OCI-LY1 (cell line): ENCODE data around the gene C16orf95.

ENCODE experiments used
- H2AFZ ChIP-seq: fragments of 200-600 bp; sonication (generic), shearing (Covaris generic); 2 replicates; pipeline ENCODE4 v1.6.0; 2014; ENCODE audit warnings: antibody characterized with exemption, mild to moderate bottlenecking, low read length
- H3F3A ChIP-seq: fragments of 200-600 bp; sonication (generic), shearing (Covaris generic); 2 replicates; pipeline ENCODE4 v1.6.0; 2014; ENCODE audit warnings: mild to moderate bottlenecking, antibody characterized with exemption, low read length, moderate library complexity; ENCODE audit not compliant: insufficient read depth
- H3K27ac ChIP-seq: fragments of 200-600 bp; sonication (generic); 2 replicates; pipeline ENCODE4 v1.5.1; 2014; ENCODE audit warnings: low read length, mixed run types, mild to moderate bottlenecking, low read depth; ENCODE audit not compliant: poor library complexity, severe bottlenecking
- H3K27me3 ChIP-seq: fragments of 200-600 bp; sonication (generic); 2 replicates; pipeline ENCODE4 v1.6.0; 2014; ENCODE audit warnings: antibody characterized with exemption, mild to moderate bottlenecking, low read length, moderate library complexity; ENCODE audit not compliant: insufficient read depth
- H3K36me3 ChIP-seq: fragments of 200-600 bp; sonication (generic); 2 replicates; pipeline ENCODE4 v1.6.1; 2014; ENCODE audit warnings: mild to moderate bottlenecking, antibody characterized with exemption, low read length, moderate library complexity, mixed read lengths; ENCODE audit not compliant: insufficient read depth
- H3K4me1 ChIP-seq: fragments of 200-600 bp; sonication (generic); 2 replicates; pipeline ENCODE4 v1.5.1; 2014; ENCODE audit warnings: mild to moderate bottlenecking, low read length, moderate library complexity; ENCODE audit not compliant: insufficient read depth, severe bottlenecking
- H3K4me2 ChIP-seq: fragments of 200-600 bp; sonication (generic), shearing (Covaris generic); 2 replicates; pipeline ENCODE4 v1.6.1; 2014; ENCODE audit warnings: low read length
- H3K4me3 ChIP-seq: fragments of 200-600 bp; sonication (generic); 2 replicates; pipeline ENCODE4 v1.5.1; 2014; ENCODE audit warnings: low read length, low read depth, mild to moderate bottlenecking, mixed read lengths; ENCODE audit not compliant: poor library complexity, severe bottlenecking
- H3K79me2 ChIP-seq: fragments of 200-600 bp; shearing (Covaris generic); 2 replicates; pipeline ENCODE4 v1.6.1; 2016; ENCODE audit warnings: mixed run types, low read length, mixed read lengths; ENCODE audit not compliant: insufficient read depth
- H3K9ac ChIP-seq: fragments of 200-600 bp; sonication (generic), shearing (Covaris generic); 2 replicates; pipeline ENCODE4 v1.6.1; 2014; ENCODE audit warnings: mild to moderate bottlenecking, low read length, mixed read lengths
- H3K9me2 ChIP-seq: fragments of 200-600 bp; sonication (generic), shearing (Covaris generic); 2 replicates; pipeline ENCODE4 v1.6.1; 2014; ENCODE audit warnings: low read depth, mild to moderate bottlenecking, low read length, mixed read lengths
- H3K9me3 ChIP-seq: fragments of 200-600 bp; shearing (Covaris generic); 2 replicates; pipeline ENCODE4 v1.6.1; 2014; ENCODE audit warnings: low read length, mixed read lengths
- H4K20me1 ChIP-seq: fragments of 200-600 bp; sonication (generic), shearing (Covaris generic); 2 replicates; pipeline ENCODE4 v1.6.0; 2016; ENCODE audit warnings: mild to moderate bottlenecking, low read length; ENCODE audit not compliant: insufficient read depth
- EZH2 ChIP-seq: fragments of 200-600 bp; sonication (generic), shearing (Covaris generic); IDR thresholded peaks from 2 replicates; pipeline ENCODE4 v1.8.0; 2017; ENCODE audit warnings: borderline replicate concordance, mixed run types, mild to moderate bottlenecking, antibody characterized with exemption, low read length, moderate library complexity, mixed read lengths
- TF ChIP-seq, protein P1 (sequence below): fragments of 200-600 bp; sonication (generic), shearing (Covaris generic); IDR thresholded peaks from 2 replicates; pipeline ENCODE4 v1.5.1; 2017; ENCODE audit warnings: mild to moderate bottlenecking, antibody characterized with exemption, low read length, moderate library complexity, mixed read lengths

The C16orf95 gene

DNA sequence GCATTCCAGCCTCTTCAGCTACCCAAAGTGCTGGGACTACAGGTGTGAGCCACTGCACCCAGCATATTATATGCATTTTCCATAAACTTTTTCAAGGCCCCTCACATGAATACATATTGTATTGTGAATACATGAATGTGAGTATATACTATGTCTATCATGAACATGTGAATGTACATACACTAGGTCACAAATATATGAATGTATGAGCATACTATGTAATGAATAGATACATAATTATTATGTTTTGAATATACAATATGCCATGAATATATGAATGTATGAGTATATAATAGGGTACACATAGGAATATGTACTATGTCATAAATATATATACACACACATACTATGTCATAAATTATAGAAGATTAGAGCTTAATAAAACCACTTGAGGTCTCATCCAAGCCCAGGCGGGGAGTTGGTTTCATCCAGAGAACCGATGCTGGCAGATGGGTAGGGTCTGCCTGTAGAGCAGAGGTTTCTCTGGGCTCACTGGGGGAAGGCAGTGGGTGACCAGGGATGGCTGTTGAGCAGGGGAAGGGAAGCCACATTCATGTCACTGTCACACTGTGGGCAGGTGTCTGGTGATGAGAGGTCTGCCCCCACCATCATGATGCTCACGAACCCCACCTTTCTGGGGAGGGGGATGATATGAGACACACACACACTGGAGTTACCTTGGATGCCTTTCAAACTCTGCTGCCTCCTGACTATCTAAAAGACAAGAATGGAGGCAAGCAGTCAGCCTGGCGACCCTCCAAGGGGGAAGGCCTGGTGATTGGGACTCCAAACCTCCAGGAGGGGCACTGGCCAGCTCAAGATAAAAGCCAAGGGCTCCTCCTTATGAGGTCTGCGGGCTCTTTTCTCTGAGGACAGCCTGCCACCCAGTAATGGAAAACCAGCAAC, 7.3 kb downstream of the C16orf95 start:
- no peaks in the 10 kb centered on the region for H3K79me2 ChIP-seq
- no peaks in the 10 kb centered on the region for H3K27me3 ChIP-seq
- no peak overlapping the region for H2AFZ ChIP-seq
- no peaks in the 10 kb centered on the region; the same call in 1 of the 2 replicates for H3K36me3 ChIP-seq
- H3K9me3 ChIP-seq: no peaks in the 10 kb centered on the region
- no peak overlapping the region for H3K4me2 ChIP-seq
- TF ChIP-seq EZH2: no peak
- TF ChIP-seq, protein P1, sequence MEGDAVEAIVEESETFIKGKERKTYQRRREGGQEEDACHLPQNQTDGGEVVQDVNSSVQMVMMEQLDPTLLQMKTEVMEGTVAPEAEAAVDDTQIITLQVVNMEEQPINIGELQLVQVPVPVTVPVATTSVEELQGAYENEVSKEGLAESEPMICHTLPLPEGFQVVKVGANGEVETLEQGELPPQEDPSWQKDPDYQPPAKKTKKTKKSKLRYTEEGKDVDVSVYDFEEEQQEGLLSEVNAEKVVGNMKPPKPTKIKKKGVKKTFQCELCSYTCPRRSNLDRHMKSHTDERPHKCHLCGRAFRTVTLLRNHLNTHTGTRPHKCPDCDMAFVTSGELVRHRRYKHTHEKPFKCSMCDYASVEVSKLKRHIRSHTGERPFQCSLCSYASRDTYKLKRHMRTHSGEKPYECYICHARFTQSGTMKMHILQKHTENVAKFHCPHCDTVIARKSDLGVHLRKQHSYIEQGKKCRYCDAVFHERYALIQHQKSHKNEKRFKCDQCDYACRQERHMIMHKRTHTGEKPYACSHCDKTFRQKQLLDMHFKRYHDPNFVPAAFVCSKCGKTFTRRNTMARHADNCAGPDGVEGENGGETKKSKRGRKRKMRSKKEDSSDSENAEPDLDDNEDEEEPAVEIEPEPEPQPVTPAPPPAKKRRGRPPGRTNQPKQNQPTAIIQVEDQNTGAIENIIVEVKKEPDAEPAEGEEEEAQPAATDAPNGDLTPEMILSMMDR: no peak
- no peak overlapping the region for H3K27ac ChIP-seq
- no peak overlapping the region for H3K9ac ChIP-seq
- no peaks in the 10 kb centered on the region for H4K20me1 ChIP-seq
- no peaks in the 10 kb centered on the region for H3F3A ChIP-seq
- H3K4me1 ChIP-seq: no peaks in the 10 kb centered on the region
- no peaks in the 10 kb centered on the region for H3K9me2 ChIP-seq
- H3K4me3 ChIP-seq: no peak overlapping the region

DNA sequence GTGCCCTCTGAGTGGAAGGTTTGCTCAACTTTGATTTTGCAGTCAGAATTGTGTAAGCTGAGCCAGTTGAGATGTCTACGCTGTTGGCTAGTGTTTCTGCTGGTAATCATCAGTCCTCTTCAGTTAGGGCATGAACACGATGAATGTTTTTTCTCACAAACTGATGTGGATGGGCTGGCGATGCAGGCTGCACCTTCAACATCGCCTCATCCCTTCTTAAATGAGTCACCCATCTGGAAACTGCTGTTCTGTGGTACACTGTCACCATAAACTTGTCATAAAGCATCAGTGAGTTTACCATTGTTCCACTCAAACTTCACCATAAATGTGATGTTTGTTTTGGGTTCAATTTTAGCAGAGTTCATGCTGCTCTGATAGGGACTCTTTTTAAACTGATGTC, 8.4 kb downstream of the C16orf95 start:
- Histone ChIP-seq H3K4me2 (no peak overlapping the region), H3K27ac (no peak overlapping the region), H3K79me2 (no peaks in the 10 kb centered on the region), H3K27me3 (no peaks in the 10 kb centered on the region), H3K4me3 (no peak overlapping the region), H3K9me2 (no peaks in the 10 kb centered on the region), H3F3A (no peaks in the 10 kb centered on the region), H3K36me3 (no peaks in the 10 kb centered on the region), H3K9ac (no peak overlapping the region), H3K9me3 (no peaks in the 10 kb centered on the region), H3K4me1 (no peaks in the 10 kb centered on the region), H4K20me1 (no peaks in the 10 kb centered on the region), H2AFZ (no peak overlapping the region)
- TF ChIP-seq EZH2: no peak
- TF ChIP-seq, protein P1: no peak

DNA sequence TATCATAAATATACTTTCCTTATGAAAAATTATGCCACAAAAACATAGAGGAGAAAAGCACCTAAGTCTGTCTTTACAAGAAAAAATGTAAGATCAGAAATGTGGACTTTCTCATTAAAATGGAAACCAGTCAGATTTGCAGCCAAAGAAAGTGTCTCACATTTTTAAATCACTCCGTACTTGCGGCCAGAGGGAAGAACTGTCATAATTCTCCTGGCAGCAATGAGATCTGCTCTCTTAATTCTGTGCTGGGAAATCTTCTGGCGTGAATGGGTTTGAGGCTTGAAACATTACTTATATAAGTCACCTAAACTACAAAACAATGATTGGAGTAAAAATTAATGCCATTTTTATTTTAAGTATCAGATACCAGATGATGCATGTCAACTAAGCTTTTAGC, 10.7 kb downstream of the C16orf95 start:
- no peak overlapping the region for H3K4me2 ChIP-seq
- H3K27me3 ChIP-seq: no peaks in the 10 kb centered on the region
- no peak overlapping the region for H3K27ac ChIP-seq
- H3K36me3 ChIP-seq: no peaks in the 10 kb centered on the region
- no peak overlapping the region for H3K9ac ChIP-seq
- no peaks in the 10 kb centered on the region for H4K20me1 ChIP-seq
- no peak overlapping the region for H3K4me3 ChIP-seq
- H3K9me3 ChIP-seq: no peaks in the 10 kb centered on the region
- H3K79me2 ChIP-seq: no peaks in the 10 kb centered on the region
- H3F3A ChIP-seq: no peaks in the 10 kb centered on the region
- no peaks in the 10 kb centered on the region for H3K9me2 ChIP-seq
- H3K4me1 ChIP-seq: no peaks in the 10 kb centered on the region
- H2AFZ ChIP-seq: no peak overlapping the region
- TF ChIP-seq, protein P1: no peak
- TF ChIP-seq EZH2: no peak
